HG03095 (cell line): Measurements from ENCODE around the gene SLC7A14.

ENCODE experiments used
- ATAC-seq: cut with Tn5 transposase; IDR thresholded peaks from one replicate; pipeline ENCODE4 v1.9.1; 2021; ENCODE audit warnings: moderate library complexity; ENCODE audit not compliant: unreplicated experiment

The SLC7A14 gene

DNA sequence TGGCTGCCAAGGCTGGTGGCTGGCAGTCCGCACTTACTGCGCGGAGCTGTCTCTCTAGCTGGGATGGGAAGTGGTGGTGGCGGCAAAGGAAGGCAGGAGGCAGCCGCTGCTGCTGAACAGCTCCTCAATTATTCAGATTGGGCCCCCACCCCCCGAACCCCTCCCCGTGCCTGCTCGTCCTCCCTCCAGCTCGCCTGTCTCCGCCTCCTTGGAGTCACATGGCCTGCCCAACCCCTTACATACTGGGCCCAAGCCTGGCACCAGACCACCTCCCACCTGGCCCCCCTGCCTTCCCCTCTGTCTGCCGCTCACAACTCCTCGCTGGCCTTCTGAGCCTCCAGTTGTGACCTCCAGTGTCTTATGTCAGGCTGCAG is at the start of gene SLC7A14:
SLC7A14 (minus strand) TSS at position 139 of the 374 bp plus-strand sequence. CDS start 59,139 bp downstream, outside the sequence.
- ATAC-seq = no peak

DNA sequence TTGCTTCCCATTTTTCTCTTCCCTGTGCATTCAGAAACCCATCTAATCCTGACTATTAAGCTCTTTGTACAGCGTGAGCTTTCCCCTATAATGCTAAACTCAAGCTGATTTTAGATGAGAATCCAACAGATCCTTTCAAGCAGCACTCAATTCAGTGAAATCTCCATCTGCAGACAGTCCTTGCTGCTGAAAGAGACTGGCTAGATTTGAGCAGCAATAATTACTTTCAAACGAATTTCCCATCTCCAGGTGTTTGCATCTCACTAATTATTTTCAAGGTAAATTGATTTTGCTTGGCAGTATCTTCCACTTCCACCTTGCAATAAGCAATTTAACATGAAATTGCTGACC is 49.5 kb upstream of the SLC7A14 start:
- ATAC-seq = no peak

DNA sequence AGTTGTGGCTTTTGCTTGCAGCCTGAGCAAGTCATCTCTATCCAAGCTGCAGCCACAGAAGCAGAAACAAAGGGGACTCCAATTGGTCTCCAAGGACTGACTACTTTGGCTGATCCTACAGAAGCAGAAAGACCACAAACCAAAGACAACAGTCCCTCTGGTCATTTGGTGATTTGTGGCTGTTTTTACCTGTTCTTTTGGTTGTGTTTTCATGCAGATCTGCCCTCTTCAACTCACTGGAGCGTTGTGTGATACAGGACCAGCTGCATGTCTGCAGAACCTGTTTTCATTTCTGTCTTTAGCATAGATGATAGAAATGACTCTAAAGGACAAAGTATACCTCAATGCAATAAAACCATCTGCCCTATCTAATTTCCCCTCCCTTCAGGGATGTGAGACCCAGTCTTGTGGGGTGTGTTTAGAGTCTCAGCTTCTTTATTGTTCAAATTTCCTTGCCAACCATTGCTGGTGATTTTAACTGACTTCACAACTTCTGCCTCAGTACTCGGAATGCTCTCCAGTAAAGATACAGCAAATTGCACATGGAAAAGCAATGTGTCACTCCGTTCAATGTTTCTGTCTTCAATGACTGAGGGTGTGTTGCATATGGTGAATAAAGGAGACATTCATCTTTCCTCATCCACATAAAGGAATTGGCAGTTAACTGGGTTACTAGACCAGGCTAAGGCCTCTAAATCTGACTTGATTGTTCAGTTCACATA is 48.9 kb upstream of the SLC7A14 start:
- peak; percentile 66 for ATAC-seq

DNA sequence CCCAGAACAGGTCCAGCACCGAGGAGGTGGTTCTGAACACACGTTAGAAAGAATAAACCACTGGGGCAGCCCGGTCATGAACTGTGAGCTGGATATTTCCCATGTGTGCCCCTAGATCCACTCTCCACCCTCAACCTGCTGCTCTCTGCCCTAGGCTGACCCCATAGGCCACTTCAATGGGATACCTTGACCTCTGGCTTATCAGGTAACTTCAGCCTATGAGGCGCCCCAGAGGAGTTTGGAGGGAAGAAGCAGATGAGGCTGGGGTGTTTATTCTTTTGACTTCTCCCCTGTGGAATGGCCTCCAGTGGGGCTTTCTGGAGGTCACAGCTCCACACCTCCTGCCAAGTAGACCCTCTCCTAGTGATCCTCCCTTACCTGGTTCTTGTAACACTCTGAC is 47.7 kb upstream of the SLC7A14 start:
- ATAC-seq = no peak

DNA sequence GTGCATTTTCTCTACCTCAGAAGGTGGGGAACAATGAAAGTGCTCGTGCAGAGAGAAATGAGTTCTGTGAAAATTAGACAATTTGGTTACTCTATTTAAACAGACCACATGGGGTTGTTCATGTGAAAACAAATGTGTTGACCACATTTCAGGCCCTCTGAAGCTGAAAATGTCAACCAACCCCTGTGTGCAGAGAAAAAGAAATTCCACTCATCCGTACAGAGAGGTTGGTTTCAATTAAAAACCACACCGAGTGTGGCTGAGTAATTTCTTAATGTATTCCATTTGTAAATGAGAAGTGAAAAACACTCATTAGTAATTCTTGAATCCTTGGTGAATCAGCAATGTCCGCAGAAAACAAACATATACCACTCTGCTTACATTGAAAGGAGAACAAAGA is 46.9 kb upstream of the SLC7A14 start:
- peak; percentile 84 for ATAC-seq

DNA sequence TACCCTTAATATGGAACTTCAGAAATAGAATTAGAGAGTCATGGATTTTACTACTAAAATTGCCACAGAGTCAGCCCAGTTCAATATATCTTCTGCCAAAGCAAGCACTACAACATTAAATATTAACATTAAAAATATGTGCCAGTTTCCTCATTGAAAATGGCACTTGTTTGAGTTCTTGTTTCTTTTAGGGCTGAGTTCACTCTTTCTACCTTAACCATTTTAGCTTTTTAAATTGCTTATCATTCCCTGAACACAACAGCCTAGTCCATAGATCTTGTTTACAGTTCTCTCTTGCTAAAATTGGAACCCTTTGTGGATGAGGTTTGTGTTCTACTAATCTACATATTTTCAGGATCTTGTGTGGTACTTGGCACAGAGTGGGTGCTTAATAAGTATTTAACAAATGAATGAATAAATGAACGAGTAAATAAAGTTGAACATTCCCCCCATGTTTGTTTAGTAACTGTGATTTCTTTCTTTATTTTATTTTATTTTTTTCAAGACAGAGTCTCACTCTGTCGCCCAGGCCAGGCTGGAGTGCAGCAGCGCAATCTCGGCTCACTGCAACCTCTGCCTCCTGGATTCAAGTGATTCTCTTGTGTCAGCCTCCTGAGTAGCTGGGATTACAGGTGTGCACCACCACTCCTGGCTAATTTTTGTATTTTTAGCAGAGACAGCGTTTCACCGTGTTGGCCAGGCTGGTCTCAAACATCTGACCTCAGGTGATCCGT is 46.0 kb upstream of the SLC7A14 start:
- no peak for ATAC-seq

DNA sequence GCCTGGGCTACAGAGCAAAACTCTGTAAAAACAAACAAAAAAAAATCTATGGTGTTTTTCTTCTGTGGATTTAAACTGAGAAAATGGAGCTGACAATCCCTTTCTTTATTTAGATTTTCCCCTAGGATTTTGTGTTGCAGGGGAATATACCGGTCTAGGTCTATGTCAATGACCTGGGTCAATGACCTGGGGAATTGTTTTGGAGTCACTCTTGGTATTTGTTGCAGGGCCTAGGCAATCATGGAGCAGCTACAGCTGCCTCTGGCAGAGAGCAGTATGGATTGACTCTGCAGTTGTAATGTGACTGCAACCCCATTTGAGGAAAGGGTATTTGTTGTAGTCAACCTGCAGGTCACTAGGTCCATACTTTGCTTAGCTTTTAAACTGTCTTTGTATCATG is 37.6 kb upstream of the SLC7A14 start:
- ATAC-seq = no peak

DNA sequence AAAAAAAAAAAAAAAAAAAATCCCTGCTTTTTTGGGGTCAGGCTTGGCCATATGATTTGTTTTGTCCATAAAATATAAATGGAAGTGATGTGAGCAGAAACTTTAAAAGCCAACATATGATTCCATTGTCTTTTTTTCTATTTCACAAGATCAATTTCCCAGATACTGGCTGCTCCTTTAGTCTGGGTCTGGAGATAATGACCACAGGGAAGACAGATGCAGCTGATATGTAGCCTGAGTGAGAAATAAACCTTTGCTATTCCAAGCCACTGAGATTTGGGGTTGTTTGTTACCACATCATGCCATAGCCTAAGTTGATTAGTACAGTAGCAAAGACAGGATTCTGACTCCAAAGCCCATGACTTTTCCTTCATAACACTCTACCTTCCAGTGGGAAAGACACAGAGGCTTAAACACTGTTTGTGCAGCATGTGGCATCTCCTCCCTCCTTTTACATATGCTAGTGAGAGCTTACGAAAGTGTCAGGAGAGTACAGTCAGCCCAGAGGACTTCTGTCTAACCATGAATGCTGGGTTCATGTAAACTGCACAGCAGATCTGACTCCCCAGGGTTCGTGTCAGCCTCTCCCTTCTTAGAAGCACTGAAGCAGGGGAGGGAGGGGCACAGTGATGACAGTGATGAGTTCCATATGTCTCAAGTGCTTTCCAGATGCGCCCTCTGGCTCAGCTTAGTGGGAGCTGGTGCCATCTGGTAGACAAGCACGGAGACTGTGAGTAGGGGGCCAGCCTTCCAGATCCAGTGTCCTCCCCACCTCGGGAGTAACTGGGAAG is 36.7 kb upstream of the SLC7A14 start:
- ATAC-seq = no peak

DNA sequence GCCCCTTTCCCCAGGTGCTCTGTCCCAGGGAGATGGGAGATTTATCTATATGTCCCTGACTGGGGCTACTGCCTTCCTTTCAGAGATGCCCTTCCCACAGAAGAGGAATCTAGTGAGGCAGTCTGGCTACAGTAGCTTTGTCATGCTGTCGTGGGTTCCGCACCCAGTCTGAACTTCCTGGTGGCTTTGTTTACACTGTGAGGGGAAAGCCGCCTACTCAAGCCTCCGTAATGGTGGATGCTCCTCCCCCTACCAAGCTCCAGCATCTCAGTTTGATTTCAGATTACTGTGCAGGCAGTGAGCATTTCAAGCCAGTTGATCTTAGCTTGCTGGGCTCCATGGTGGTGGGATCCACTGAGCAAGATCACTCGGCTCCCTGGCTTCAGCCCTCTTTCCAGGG is 35.4 kb upstream of the SLC7A14 start:
- no peak for ATAC-seq

DNA sequence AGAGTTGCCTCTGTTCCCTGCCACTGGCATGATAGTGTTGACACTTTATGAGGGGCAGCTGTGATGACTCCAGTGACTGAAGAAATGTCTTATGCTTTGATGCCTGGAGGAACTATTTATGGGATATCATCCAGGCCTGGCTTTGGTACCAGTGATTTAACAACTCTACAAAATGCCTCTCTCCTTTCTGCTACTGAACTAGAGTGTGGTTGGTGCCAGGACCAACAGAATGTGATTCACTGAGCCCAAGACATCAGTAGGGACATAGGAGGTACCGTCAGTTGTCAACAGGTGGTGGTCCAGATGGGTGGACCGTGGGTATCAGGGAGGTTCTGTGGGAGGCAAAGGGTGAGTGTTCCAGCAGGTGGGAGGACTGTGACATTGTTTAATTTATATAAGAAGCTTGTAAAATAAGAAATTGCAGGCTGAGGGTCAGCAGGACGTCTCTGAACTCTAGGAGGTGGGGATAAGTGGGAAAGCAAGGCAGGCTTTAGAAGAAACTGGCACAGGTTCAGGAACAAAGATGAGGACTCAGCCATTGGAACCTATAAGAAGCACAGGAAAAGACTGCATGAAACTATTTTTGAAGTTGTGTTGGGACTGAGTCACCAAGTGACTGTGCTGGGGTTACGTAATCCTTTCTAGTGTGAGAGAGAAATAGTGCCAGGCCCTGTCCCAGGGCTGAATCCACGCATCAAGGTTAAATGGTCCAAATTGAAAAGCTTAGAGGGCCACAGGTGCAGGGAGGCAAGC is 28.5 kb upstream of the SLC7A14 start:
- ATAC-seq = no peak

DNA sequence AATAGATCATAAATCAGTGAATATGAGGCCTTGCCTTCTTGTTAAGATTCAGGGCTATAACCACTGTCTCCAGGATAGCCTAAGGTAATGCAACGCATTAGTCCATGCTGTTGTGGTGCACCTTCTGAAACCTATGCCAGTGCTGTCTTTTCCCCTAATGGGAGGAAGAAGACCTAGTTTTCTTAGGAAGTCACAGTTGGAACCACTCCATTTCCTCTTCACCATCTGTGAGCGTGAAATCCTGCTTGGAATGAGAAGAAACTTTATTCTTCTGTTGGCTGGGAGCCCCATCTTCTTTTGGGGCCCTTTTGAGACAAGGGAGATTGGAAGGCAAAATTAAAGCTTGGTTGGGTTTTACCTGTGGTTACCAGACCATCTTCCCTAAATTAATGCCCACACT is 25.9 kb upstream of the SLC7A14 start:
- ATAC-seq = no peak

DNA sequence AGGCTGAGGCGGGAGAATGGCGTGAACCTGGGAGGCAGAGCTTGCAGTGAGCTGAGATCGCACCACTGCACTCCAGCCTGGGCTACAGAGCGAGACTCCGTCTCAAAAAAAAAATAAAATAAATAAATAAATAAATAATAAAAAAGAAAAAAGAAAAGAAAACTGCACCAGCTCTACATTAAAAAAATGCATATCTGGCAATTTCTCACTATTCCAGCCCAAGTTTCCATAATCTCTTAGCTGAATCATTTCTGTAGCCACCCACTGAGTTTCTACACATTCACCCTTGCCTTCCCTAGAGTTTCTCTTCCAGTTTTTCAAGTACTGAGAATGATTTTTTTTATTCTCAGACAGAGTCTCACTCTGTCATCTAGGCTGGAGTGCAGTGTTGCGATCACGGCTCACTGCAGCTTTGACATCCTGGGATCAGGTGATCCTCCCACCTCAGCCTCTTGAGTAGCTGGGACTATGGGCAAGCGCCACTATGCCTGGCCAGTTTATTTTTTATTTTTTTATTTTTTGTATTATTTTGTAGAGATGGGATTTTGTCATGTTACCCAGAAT is 24.5 kb upstream of the SLC7A14 start:
- ATAC-seq = no peak

DNA sequence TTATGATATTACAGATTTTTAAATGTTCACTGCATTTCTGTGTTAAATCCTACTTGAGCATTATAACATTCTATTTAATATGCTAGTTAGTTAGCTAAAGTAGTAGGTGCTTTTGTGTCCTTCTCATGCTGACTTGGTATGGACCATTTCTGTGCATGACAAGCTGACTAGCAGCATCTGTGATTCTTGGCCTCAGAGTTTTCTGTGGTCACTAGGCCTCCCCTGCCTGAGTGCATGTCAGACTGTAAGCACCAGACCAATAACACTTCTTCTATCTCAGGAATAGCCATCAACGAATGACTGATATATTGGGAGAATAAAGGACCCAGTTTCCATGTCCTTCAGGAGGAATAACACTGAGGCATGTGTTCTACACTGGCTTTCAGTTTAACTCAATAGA is 22.6 kb upstream of the SLC7A14 start:
- no peak for ATAC-seq

DNA sequence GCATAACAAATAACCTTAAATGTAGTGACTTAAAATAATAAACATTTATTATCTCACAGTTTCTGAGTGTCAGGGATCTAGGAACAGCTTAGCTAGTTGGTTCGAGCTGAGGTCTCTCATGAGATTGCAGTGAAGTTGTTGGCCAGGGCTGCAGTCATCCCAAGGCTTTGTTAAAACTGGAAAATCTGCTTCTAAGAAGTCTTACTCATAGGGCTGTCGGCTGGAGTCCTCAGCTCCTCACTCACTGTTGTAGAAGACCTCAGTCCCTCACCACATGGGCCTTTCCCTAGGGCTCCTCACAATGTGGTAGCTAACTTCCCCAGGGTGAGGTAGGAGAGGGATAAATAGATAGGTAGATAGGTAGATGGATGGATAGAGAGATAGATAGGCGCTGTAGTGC is 20.8 kb upstream of the SLC7A14 start:
- ATAC-seq = no peak

DNA sequence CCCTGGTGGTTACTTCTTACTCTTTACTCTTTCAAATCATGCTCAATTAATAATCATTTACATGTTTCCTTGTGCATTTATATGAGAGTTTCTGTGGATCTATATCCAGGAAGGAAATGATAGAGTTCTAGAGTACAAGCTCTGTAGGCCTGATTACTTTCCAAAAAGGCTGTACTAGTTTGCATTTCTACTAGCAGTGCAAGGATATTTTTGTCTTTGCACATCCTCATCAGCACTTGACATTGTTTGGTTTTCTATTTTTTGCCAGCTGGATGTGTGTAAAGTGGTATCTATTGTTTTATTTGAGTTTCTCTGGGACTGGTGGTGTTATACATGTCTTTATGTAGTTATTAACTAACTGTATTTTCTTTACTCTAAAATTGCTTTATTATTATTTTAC is 19.6 kb upstream of the SLC7A14 start:
- ATAC-seq = no peak

DNA sequence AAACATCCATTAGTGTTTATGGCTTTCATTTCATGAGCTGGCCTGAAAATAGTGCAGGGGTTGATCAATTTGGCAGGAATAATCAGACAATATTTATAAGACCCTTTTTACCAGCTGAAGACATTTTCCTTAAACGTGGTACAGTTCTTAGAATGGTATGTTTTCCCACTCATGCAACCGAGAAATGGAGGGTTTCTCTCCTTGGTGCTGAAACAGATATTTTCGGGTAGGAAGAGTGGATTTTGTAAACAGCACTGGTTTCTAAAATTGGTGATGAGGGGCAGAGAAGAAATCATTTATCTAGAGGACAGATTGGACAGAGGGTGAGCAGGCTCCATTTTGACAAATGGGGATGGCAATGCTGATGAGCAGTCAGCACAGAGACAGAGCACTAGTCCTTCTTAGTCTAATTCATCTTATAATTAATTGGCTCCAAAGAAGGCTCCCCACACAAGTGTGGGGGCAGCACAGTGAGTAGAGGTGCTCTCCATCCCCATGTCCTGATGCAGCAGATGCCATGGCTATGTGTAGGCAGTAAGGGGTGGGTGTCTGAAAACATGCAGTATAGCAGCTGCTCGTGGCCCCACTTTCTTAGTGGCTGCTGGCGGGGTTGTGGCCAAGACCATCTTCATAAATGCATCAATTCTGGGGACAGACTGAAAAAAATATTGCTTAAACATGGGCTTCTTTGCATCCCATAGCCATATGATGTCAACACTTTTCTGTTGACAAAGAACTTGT is 18.1 kb upstream of the SLC7A14 start:
- ATAC-seq = no peak

DNA sequence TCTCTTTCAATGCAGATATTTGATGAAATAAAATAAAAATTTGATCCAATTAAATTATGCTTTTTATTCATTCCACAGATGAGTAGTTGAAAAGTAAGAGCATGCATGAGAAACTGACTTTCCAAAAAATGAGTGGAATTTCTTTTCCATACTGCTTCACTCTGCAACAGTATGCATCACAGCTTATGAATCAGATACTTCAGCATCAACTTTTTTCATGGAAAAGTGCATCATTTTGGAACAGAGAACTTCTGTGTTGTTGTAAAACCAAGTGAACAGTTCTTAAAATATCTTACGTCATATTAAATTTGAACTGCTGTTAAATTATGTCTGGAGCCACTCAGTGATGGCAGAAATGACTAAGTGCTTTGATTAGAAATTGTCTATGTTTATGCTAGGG is 16.7 kb upstream of the SLC7A14 start:
- no peak for ATAC-seq

DNA sequence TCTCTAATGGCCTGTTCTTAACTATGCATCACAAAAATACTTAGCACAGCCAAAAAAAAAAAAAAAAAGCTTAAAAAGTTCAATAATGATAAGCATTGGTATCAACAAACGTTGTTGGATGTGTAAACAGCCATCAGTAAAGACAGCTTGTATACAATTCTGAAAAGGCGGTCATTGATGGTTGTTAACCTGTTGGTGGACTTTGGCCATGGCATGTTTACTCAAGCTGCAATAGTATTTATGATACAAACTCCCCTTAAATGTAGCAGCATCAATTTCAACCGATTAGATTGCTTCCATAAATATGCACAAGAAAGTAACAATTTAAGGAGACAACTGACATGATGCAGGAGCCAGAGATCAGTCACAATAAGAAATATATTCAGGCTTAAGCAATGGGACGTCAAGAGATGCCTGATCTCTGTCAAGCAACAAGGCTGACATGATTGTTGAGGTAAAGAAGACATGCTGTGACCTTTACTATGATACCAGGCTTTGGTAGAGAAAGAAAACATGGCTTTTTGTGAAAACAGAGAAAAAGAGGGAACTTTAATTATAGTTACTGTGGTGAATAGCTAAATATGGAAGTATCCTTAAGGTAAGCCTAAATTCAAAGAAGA is 14.2 kb upstream of the SLC7A14 start:
- ATAC-seq = no peak

DNA sequence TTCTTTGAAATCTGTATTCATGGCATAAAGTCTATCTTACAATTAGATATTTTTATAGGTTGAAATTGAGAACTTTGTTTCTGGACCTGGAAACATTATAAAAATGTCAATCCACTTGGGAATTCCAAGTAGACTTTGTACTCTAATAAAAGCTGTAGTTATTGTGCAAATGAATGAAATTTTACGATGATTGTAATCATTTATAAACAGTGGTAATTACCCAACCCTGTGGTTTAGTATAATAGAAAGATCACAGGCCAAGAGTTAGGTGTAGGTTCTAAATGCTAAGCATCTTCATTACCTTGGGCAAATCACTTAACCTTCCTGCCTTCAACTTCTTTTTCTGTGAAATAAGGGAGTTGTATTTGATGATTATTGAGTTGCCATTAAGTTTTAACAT is 13.2 kb upstream of the SLC7A14 start:
- no peak for ATAC-seq

DNA sequence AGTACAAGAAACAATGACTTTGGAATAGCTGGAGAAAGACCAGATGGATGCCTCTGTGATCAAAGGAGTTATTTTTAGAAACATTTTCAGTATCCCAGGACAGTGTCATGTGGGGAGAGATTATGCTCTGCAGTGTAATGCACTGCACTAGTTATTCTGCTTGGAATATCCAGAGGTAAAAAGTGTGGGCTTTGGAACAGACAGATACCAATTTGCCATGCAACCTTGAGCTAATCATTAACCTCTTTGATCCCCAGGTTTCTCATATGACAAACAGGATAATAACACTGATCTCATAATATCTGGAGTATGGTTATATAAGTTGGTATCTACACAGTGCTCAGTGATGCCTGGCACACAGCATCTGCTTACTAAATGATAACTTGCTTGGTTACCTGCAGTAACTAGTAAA is 12.2 kb upstream of the SLC7A14 start:
- no peak for ATAC-seq
